Endothelial cell (in vitro differentiated cells): ENCODE data around the gene WFIKKN2. TPM values are rescaled to one million over a fixed set of nuclear protein-coding genes. Genes with fewer than 3 reads are reported as not detected.

Source experiments
- DNase-seq: peaks from one replicate; pipeline ENCODE4 v3.0.0; 2021; ENCODE audit warnings: low spot score
- H3K27ac Mint-ChIP-seq: one replicate; pipeline ENCODE4 v1.8.0; 2021; ENCODE audit warnings: mixed read lengths, inconsistent platforms; ENCODE audit not compliant: unreplicated experiment
- H3K27me3 Mint-ChIP-seq: one replicate; pipeline ENCODE4 v1.8.0; 2021; ENCODE audit warnings: mild to moderate bottlenecking, moderate library complexity, mixed read lengths, inconsistent platforms; ENCODE audit not compliant: unreplicated experiment
- H3K36me3 Mint-ChIP-seq: one replicate; pipeline ENCODE4 v1.8.0; 2021; ENCODE audit warnings: mild to moderate bottlenecking, low read depth, mixed read lengths, inconsistent platforms; ENCODE audit not compliant: unreplicated experiment
- H3K4me1 Mint-ChIP-seq: one replicate; pipeline ENCODE4 v1.8.0; 2021; ENCODE audit warnings: mild to moderate bottlenecking, mixed read lengths, inconsistent platforms; ENCODE audit not compliant: unreplicated experiment
- H3K4me3 Mint-ChIP-seq: one replicate; pipeline ENCODE4 v1.8.0; 2021; ENCODE audit warnings: mild to moderate bottlenecking, mixed read lengths, inconsistent platforms; ENCODE audit not compliant: unreplicated experiment
- H3K9me3 Mint-ChIP-seq: one replicate; pipeline ENCODE4 v1.8.0; 2021; ENCODE audit warnings: mixed read lengths, inconsistent platforms; ENCODE audit not compliant: unreplicated experiment
- CTCF ChIP-seq: fragments of 200-600 bp; sonication (generic); IDR thresholded peaks from one replicate; pipeline ENCODE4 v1.5.0; 2021; ENCODE audit warnings: antibody characterized with exemption; ENCODE audit not compliant: unreplicated experiment
- total RNA-seq: library from RNA; stranded (reverse); fragmentation: NEBNext Ultra II Directional; extraction: Animal tissue kit (Norgen Biotek cat#: 25700); gene quantifications from one replicate; pipeline ENCODE4 v1.2.1, GENCODE V29; 2021; ENCODE audit not compliant: unreplicated experiment

WFIKKN2 gene
- total RNA-seq, 1 donor from 2014 or later: not detected

- Mint-ChIP-seq H3K4me3 (no peak overlapping the region), H3K27me3 (no peaks in the 10 kb centered on the region), H3K4me1 (peaks cover 7% of the 10 kb centered on the region), H3K36me3 (no peaks in the 10 kb centered on the region), H3K9me3 (no peaks in the 10 kb centered on the region), H3K27ac (no peak overlapping the region)
- TF ChIP-seq CTCF: no peak
- DNase-seq: no peak
Observed at GRCh38 chr17:50881182-50881581, 45.8 kb downstream of the WFIKKN2 start.

DNA sequence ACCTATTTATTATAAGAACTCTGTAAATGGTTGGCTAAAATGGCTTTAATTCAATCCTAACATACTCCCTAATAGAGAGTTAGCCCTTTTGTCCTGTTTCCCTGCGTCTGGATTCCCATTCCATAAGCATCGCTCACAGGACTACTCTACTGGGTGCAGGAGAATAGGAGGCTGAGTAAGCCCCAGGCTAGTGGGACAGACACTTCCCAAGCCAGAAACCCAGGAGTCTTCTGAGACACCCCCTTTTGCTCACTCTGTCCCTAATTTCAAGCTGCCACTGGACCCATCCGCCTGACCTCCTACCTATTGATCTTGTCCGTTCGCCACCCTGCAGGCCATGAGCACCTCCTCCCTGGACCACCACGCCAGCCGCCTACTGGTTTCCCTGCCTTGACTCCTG lies 47.5 kb downstream of the WFIKKN2 start:
- H3K36me3 Mint-ChIP-seq: no peaks in the 10 kb centered on the region
- peaks cover 7% of the 10 kb centered on the region for H3K4me1 Mint-ChIP-seq
- no peak for DNase-seq
- no peak overlapping the region for H3K4me3 Mint-ChIP-seq
- H3K27me3 Mint-ChIP-seq: no peaks in the 10 kb centered on the region
- H3K27ac Mint-ChIP-seq: no peak overlapping the region
- TF ChIP-seq CTCF: no peak
- H3K9me3 Mint-ChIP-seq: no peaks in the 10 kb centered on the region

DNA sequence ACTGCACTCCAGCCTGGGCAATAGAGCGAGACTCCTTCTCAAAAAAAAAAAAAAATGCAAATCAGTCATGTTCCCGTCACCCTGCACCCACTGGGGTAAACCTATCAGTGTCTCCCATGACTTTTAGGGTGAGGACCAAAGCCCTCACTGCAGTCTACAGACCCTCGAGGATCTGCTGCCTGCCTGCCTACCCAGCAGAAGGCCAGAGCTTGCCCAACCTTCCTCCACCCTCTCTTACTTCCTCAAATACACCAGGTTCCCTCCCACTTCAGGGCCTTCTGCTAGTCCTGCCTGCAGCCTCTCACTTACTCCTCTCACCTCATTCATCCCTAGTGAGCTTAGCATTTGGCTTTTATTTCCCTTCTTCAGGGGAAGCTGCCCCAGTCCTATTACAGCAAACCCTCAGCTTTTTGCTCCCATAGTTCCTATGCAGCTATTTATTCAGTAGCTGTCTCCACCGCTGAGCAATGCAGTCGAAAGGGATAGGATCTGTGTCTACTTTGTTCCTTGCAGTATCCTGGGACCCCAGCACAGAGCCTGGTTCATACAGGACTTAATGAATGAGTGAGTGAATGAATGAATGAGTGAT lies 48.6 kb downstream of the WFIKKN2 start:
- peaks cover 7% of the 10 kb centered on the region for H3K4me1 Mint-ChIP-seq
- H3K27me3 Mint-ChIP-seq: no peaks in the 10 kb centered on the region
- no peaks in the 10 kb centered on the region for H3K9me3 Mint-ChIP-seq
- no peak for TF ChIP-seq CTCF
- H3K36me3 Mint-ChIP-seq: no peaks in the 10 kb centered on the region
- H3K27ac Mint-ChIP-seq: peak overlapping the region; percentile 24
- no peak for DNase-seq
- no peak overlapping the region for H3K4me3 Mint-ChIP-seq

GRCh38 chr17:50884439-50885311 lies 49.3 kb downstream of the WFIKKN2 start:
- H3K27me3 Mint-ChIP-seq: no peaks in the 10 kb centered on the region
- H3K4me3 Mint-ChIP-seq: no peak overlapping the region
- peak overlapping the region; percentile 24 for H3K27ac Mint-ChIP-seq
- no peak for DNase-seq
- TF ChIP-seq CTCF: no peak
- H3K9me3 Mint-ChIP-seq: no peaks in the 10 kb centered on the region
- peaks cover 7% of the 10 kb centered on the region for H3K4me1 Mint-ChIP-seq
- H3K36me3 Mint-ChIP-seq: no peaks in the 10 kb centered on the region

- Mint-ChIP-seq H3K36me3 (no peaks in the 10 kb centered on the region), H3K4me1 (peaks cover 7% of the 10 kb centered on the region), H3K27ac (no peak overlapping the region), H3K27me3 (no peaks in the 10 kb centered on the region), H3K9me3 (no peaks in the 10 kb centered on the region), H3K4me3 (no peak overlapping the region)
- DNase-seq: no peak
- no peak for TF ChIP-seq CTCF
Observed at GRCh38 chr17:50887705-50888245, 52.4 kb downstream of the WFIKKN2 start.
